NCI-H748 treated with DMSO at 0.1 percent for 48 hours (cell line): Measurements from ENCODE around the gene OR10V1.
"Not testable (repeated sequence)": the region's sequence is repeated elsewhere in the genome, so short reads cannot be mapped to it uniquely, and the experiment has no call there.

Source experiments
- DNase-seq: peaks from one replicate; lab custom pipeline; 2025; lab: John Stamatoyannopoulos, UW

OR10V1 gene

DNA sequence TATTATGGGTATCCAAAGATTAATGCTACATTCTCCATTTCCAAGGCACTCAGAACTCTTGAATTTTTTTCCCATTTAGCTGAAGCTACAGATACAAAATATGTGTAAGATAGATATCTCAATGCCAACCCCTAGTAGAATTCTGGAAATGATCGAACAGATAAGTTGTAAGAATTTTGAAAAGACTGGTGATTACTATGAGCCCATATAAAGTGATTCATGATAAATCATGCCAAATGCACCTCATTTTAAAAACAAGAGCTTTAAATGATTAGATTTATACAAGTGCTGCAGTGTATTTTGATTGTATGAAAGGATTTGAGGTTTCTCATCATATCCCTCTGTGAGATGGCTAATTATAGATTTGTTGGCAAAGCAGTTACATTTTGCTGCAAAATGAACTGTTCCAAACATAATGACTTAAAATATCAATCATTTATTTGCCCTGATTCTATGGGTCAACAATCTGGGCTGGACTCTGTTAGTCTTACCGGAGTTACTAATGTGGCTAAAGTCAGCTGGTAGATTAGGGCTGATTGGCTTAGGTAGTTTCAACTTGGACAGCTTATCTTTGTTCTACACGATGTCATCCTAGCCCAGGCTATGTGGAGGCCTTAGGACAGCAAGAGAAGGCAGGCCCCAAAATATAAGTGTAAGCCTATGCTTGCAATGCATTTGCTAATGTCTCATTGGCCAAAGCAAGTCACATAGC is 3.4 kb downstream of the OR10V1 start:
- no peak for DNase-seq

DNA sequence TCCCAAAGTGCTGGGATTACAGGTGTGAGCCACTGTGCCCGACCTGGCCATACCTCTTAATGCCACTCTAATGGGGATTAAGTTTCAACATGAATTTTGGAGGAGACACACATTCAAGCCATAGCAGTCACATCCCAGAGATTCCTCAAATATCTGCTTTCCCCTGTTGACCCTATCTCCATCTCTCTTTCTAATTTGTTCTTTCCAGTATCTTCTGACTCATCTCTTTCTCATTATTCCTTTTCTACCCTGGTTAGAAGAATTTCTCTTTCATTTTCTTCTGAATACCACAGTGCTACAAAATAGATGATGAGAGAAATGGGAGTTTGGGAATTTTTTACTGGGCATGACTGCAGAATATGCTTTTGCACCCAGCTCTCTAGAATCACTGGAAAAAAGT is 5.1 kb downstream of the OR10V1 start:
- DNase-seq: no peak

DNA sequence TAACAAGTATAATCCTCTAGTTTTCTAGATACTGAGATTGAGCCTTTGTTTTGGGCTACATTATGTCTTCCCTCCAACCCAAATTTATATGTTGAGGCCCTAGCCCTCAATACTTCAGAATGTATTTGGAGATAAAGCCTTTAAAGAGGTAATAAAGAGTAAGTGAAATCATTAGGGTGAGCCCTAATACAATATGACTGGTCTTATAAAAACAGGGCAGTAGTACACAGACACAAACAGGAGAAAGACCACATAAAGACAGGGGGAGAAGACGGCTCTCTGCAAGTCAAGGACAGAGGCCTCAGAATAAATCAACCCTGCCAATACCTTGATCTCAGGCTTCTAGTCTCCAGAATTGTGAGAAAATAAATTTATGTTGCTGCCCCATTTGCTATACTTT is 6.3 kb downstream of the OR10V1 start:
- no peak for DNase-seq

DNA sequence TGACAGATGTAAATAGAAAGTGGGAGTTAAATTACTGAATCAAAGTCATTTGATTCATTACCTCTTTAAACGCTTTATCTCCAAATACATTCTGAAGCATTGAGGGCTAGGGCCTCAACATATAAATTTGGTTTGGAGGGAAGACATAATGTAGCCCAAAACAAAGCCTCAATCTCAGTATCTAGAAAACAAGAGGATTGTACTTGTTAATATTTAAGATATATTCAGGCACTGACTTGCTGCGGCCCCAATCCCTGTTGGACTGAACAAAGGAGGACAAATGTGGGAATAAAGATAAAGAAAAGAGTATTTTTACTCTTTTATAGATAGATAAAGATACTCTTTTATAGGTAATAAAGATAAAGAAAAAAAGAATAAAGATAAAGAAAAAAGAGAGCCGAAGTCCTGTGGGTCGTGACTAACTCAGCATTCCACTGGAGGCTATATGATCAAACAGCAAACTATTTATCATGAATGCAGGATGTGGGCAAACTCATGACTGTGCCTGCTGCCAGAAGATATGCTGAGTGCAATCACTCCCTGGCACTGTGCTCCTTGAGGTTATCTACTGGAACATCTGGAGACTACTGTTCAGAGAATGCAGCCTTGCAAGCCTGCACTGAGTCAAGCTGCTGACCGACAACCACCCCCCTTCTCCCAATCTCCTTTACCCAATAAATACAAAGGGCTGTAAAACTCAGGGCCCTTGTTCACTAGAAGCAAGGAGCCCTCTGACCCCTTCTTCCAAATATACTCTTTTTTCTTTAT is 6.9 kb downstream of the OR10V1 start:
- DNase-seq: no peak

DNA sequence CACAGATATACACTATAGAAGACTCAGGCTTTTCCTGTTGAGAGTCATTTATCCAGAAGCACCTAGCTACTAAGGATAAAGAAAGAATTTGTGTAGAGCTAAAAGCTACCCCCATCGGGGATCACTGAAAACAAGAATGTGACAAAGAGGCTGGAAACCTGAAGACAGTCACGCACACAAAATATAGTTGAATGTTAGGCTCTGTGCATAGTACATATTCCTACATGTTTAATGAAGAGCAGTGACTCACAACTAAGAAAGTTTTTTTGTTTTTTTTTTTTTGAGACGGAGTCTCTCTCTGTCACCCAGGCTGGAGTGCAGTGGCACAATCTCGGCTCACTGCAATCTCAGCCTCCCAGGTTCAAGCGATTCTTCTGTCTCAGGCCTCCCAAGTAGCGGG is 8.4 kb downstream of the OR10V1 start:
- no peak for DNase-seq

DNA sequence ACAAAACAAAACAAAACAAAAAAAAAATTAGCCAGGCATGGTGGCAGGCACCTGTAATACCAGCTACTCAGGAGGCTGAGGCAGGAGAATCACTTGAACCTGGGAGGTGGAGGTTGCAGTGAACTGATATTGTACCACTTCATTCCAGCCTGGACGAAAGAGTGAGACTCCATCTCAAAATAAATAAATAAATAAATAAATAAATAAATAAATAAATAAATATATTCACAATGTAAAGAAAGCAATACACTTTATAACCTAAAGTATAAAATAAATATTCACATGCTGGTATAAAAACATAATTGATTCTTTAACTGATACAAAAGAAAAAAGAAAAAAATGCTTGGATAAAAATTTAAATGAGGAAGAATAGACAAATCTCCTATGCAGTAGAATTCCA is 10.1 kb downstream of the OR10V1 start:
- DNase-seq: not testable (repeated sequence)

- not testable (repeated sequence) for DNase-seq
Observed at GRCh38 chr11:59700157-59700556, 13.5 kb downstream of the OR10V1 start.

DNA sequence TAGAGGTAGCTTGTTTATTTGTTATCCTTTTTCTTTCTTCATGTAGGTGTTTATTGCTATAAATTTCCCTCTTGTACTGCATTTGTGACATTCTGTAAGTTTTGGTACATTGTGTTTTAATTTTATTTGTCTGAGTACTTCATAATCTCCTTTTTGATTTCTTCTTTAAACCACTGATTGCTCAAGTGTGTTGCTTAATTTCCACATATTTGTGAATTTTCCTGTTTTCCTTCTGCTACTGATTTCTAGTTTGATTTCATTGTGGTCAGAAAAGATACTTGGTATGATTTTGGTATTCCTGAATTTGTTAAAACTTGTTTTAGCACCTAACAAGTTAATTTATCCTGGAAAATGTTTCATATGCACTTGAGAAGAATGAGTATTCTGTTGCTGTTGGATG is 15.1 kb downstream of the OR10V1 start:
- no peak for DNase-seq

DNA sequence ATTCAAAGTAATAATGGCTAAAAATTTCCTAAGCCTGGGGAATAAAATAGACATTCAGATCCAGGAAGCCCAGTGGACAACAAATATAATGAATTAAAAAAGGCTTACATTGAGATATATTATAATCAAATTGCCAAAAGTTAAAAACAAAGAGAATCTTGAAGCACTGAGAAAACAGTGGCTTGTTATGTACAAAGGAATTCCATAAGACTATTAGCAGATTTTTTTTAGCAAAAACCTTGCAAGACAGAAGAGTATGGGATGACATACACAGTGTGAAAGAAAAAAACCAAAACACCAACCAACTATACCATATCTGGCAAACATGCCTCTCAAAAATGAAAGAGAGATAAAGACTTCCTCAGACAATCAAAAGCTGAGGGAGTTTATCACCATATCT is 20.7 kb downstream of the OR10V1 start:
- DNase-seq: no peak

GRCh38 chr11:59691156-59691555 is 22.5 kb downstream of the OR10V1 start:
- DNase-seq: no peak

DNA sequence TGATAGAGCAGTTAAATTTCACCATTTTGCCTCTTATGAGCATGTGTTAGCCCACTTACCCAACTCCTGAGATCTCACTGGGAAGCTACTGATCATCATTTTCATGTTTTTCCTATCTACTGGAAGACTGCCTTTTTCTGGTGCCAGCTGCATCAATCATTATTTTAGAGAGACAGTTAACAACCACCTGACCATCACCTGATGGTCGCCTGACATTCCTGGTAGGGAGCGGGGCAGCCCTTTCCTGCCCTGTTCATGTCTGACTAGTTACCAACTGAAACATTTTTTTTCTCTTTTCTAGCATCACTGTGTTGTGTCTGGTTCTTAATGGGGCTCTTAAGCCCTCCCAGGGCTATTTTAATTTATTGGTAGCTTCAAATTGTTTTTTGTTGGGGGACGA is 24.6 kb downstream of the OR10V1 start:
- DNase-seq: no peak

- DNase-seq: not testable (repeated sequence)
Observed at GRCh38 chr11:59681260-59681725, 32.4 kb downstream of the OR10V1 start.

GRCh38 chr11:59680287-59681154 is 33.1 kb downstream of the OR10V1 start:
- DNase-seq: peak; percentile 58

DNA sequence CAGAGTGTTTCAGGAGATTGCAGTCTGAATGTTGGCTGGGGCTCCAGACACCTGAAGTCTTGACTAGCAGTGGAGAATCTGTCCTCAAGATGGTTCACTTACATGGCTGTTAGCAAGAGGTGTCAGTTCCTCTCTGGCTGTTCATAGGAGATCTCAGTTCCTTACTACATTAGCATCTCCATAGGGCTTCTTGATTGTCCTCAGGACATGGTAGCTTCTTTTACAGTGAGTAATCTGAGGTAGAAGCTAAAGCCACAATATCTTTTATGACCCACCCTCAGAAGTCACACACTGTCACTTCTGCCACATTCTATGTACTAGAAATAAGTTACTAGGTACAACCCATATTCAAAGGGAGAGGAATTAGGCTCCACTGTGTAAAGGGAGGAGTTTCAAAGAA is 34.3 kb downstream of the OR10V1 start:
- DNase-seq: no peak

GRCh38 chr11:59678813-59679165 is 34.9 kb downstream of the OR10V1 start:
- DNase-seq: no peak

DNA sequence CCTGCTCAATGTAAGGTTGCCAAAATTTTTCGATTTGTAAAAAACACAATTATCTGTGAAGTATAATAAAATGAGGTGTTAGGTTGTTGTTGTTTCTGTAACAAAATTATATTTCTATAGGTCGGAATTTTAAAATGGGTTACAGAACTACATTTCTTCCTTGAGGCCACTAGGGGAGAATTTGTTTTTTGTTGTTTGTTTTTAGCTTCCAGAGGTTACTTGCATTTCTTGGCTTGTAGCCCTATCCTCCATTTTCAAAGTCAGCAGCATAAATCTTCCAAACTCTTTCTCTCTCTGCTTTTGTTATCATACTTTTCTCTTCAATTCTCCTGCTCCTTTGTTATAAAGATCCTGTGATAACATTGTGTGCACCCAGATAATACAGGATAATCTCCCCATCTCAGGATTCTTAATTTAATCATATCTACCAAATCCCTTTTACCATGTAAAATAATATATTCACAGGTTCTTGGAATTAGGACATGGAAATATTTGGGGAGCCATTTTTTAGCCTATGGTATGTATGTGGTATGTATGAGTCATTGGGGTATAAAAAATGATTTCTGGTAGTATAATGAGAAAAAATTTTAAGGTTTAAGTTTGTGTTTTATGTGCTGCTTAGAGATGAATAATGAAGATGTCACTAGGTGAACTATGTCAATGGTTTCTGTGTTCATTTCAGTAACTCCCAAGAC is 35.4 kb downstream of the OR10V1 start:
- DNase-seq: no peak

DNA sequence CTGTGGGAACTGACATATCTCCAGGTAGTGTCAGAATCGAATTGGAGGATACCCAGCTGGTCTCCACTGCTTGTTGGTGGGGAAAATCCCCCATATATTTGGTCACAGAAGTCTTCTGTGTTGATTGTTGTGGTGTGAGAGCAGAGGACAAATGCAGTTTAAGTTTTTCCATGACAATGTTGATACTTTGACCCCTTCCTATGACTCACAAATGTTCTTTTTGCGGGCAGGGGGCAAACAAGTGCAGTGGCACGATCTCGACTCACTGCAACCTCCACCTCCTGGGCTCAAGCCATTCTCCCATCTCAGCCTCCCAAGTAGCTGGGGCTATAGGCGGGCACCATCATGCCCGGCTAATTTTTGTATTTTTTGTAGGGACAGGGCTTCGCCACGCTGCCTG is 37.4 kb downstream of the OR10V1 start:
- no peak for DNase-seq

DNA sequence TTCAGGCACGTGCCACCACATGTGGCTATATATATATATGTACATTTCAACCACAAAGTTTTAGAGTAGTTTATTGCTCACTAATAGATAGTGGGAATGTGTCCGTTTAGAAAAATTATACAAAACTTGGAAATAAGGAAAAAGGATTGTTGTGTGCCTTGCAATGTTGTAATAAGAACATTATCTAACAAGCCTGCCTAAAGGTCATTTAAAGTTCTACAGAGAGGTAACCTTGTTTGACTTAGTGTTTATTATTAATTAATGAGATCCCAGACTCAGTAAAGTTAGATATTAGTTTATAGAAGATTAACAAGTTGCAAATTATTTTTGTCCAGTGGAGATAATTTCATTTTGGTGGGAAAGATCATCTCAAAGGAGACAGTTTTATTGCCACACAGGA is 39.4 kb downstream of the OR10V1 start:
- DNase-seq: no peak

DNA sequence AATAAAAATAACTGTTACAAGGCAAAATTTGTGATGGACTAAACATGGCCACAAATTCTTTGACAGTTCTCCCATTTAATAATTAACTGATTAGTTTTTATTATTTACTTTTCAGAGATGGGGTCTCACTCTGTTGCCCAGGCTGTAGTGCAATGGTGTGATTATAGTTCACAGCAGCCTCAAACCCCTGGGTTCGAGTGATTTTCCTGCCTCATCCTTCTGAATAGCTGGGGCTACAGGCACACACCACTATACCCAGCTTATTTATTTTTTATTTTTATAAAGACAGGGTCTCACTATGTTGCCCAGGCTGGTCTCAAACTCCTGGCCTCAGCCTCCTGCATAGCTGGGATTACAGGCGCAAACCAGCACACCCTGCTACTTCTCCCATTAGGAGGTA is 40.4 kb downstream of the OR10V1 start:
- no peak for DNase-seq

GRCh38 chr11:59671471-59671870 is 42.2 kb downstream of the OR10V1 start:
- no peak for DNase-seq

DNA sequence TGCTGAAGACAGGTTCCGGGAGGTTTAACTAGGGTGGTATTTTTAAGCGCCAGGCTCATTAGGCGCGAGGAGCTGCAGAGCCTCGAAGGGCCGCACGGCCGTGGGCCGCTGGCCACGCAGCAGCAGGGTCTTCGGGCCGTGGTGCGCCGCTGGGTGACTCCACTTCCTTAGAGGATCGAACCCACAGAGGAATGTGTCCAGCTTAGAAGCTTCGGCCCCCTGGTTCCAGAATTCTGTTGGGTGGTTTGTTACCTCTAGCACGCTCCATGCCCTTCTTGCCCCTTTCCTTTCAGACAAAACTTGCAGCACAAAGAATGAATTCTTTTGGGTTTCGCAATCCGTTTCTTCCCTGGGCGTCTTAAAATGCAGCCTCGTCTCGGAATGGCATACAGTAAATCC is 44.0 kb downstream of the OR10V1 start:
- DNase-seq: no peak

- peak; percentile 96 for DNase-seq
Observed at GRCh38 chr11:59668950-59669610, 44.6 kb downstream of the OR10V1 start, which contains the start of gene PATL1. Gene PATL1 (minus strand): TSS chr11:59669037. CDS start chr11:59668895, 142 bp downstream.
